ENCODE data around the gene GOLGA7B. TPM values are rescaled to one million over a fixed set of nuclear protein-coding genes. Genes with fewer than 3 reads are reported as not detected.

GOLGA7B gene
- total RNA-seq, 1 donor from 2014 or later: 0.05 TPM

- H3K4me1 Mint-ChIP-seq (ENCODE audit: unreplicated experiment): no peaks in the 10 kb centered on the region
- no peaks in the 10 kb centered on the region for H3K9me3 Mint-ChIP-seq (ENCODE audit: unreplicated experiment)
- H3K27me3 Mint-ChIP-seq (ENCODE audit: unreplicated experiment): peaks cover 10% of the 10 kb centered on the region
- H3K27ac Mint-ChIP-seq (ENCODE audit: unreplicated experiment): no peak overlapping the region
- H3K36me3 Mint-ChIP-seq (ENCODE audit: unreplicated experiment): no peaks in the 10 kb centered on the region
- no peak for TF ChIP-seq CTCF (IDR thresholded peaks at IDR 0.05)
- no peak for DNase-seq (ENCODE audit: extremely low spot score, unreplicated experiment)
- no peak overlapping the region for H3K4me3 Mint-ChIP-seq (ENCODE audit: unreplicated experiment)
These were observed 47.2 kb downstream of the GOLGA7B start for GRCh38 chr10:97896756-97897358.

GRCh38 chr10:97898429-97898828, 48.8 kb downstream of the GOLGA7B start:
- H3K27ac Mint-ChIP-seq (ENCODE audit: unreplicated experiment): no peak overlapping the region
- H3K9me3 Mint-ChIP-seq (ENCODE audit: unreplicated experiment): no peaks in the 10 kb centered on the region
- H3K4me3 Mint-ChIP-seq (ENCODE audit: unreplicated experiment): no peak overlapping the region
- peaks cover 10% of the 10 kb centered on the region for H3K27me3 Mint-ChIP-seq (ENCODE audit: unreplicated experiment)
- no peak for DNase-seq (ENCODE audit: extremely low spot score, unreplicated experiment)
- H3K36me3 Mint-ChIP-seq (ENCODE audit: unreplicated experiment): no peaks in the 10 kb centered on the region
- no peaks in the 10 kb centered on the region for H3K4me1 Mint-ChIP-seq (ENCODE audit: unreplicated experiment)
- TF ChIP-seq CTCF (IDR thresholded peaks at IDR 0.05): no peak

GRCh38 chr10:97901381-97901780, 51.7 kb downstream of the GOLGA7B start:
- Mint-ChIP-seq H3K9me3 (ENCODE audit: unreplicated experiment) (no peaks in the 10 kb centered on the region), H3K27ac (ENCODE audit: unreplicated experiment) (no peak overlapping the region)
- TF ChIP-seq CTCF (IDR thresholded peaks at IDR 0.05): no peak

GRCh38 chr10:97903128-97904017, 53.7 kb downstream of the GOLGA7B start:
- H3K27me3 Mint-ChIP-seq (ENCODE audit: unreplicated experiment): peaks cover 21% of the 10 kb centered on the region
- no peak for TF ChIP-seq CTCF (IDR thresholded peaks at IDR 0.05)
- H3K4me1 Mint-ChIP-seq (ENCODE audit: unreplicated experiment): peaks cover 2% of the 10 kb centered on the region
- no peak overlapping the region for H3K27ac Mint-ChIP-seq (ENCODE audit: unreplicated experiment)
- H3K36me3 Mint-ChIP-seq (ENCODE audit: unreplicated experiment): no peaks in the 10 kb centered on the region
- no peak overlapping the region for H3K4me3 Mint-ChIP-seq (ENCODE audit: unreplicated experiment)
- no peaks in the 10 kb centered on the region for H3K9me3 Mint-ChIP-seq (ENCODE audit: unreplicated experiment)
- no peak for DNase-seq (ENCODE audit: extremely low spot score, unreplicated experiment)

More at GRCh38 chr10:97901381-97901780, 51.7 kb downstream of the GOLGA7B start:
- Mint-ChIP-seq H3K4me3 (ENCODE audit: unreplicated experiment) (no peak overlapping the region), H3K27me3 (ENCODE audit: unreplicated experiment) (peaks cover 11% of the 10 kb centered on the region), H3K4me1 (ENCODE audit: unreplicated experiment) (peaks cover 2% of the 10 kb centered on the region), H3K36me3 (ENCODE audit: unreplicated experiment) (no peaks in the 10 kb centered on the region)
- DNase-seq (ENCODE audit: extremely low spot score, unreplicated experiment): no peak

- Mint-ChIP-seq H3K9me3 (ENCODE audit: unreplicated experiment) (no peaks in the 10 kb centered on the region), H3K27me3 (ENCODE audit: unreplicated experiment) (peaks cover 27% of the 10 kb centered on the region), H3K4me3 (ENCODE audit: unreplicated experiment) (no peak overlapping the region), H3K27ac (ENCODE audit: unreplicated experiment) (no peak overlapping the region), H3K4me1 (ENCODE audit: unreplicated experiment) (peaks cover 2% of the 10 kb centered on the region), H3K36me3 (ENCODE audit: unreplicated experiment) (no peaks in the 10 kb centered on the region)
- TF ChIP-seq CTCF (IDR thresholded peaks at IDR 0.05): no peak
- DNase-seq (ENCODE audit: extremely low spot score, unreplicated experiment): no peak
These were observed 54.4 kb downstream of the GOLGA7B start for GRCh38 chr10:97904018-97904381.

Measured in osteocyte (in vitro differentiated cells).